Activated CD4-positive, alpha-beta T cell treated with anti-CD3 and anti-CD28 coated beads, Interleukin-2, amount 10 ng/mL, durations not matched to agents 24 days and 14 days (primary cell): ENCODE data around the gene GLT8D2. TPM values are rescaled to one million over a fixed set of nuclear protein-coding genes. Genes with fewer than 3 reads are reported as not detected.
A peak's percentile ranks its signal among the peaks of the same experiment; 100 is the strongest.

Source experiments
- DNase-seq: peaks from one replicate; pipeline ENCODE4 v3.0.0; 2022
- H3K27ac Mint-ChIP-seq: one replicate; pipeline ENCODE4 v1.8.0; 2022; ENCODE audit warnings: mild to moderate bottlenecking, mixed read lengths
- H3K27me3 Mint-ChIP-seq: one replicate; pipeline ENCODE4 v1.8.0; 2022; ENCODE audit warnings: mixed read lengths
- H3K36me3 Mint-ChIP-seq: one replicate; pipeline ENCODE4 v1.8.0; 2022; ENCODE audit warnings: low read depth, mild to moderate bottlenecking, mixed read lengths
- H3K4me1 Mint-ChIP-seq: one replicate; pipeline ENCODE4 v1.8.0; 2021; ENCODE audit warnings: mixed read lengths
- H3K4me3 Mint-ChIP-seq: one replicate; pipeline ENCODE4 v1.8.0; 2022; ENCODE audit warnings: mild to moderate bottlenecking, moderate library complexity, mixed read lengths
- H3K9me3 Mint-ChIP-seq: one replicate; pipeline ENCODE4 v1.8.0; 2021; ENCODE audit warnings: mixed read lengths
- intact Hi-C: fragments of 100-400 bp; cut with micrococcal nuclease; formaldehyde crosslinking; loops from one replicate; pipeline ENCODE4 v1.15.1; 2023
- total RNA-seq: library from RNA; stranded (reverse); gene quantifications from 2 replicates; pipeline ENCODE4 v1.2.3, GENCODE V29; 2022

The GLT8D2 gene
- total RNA-seq, 1 donor from 2014 or later, result not detected

DNA sequence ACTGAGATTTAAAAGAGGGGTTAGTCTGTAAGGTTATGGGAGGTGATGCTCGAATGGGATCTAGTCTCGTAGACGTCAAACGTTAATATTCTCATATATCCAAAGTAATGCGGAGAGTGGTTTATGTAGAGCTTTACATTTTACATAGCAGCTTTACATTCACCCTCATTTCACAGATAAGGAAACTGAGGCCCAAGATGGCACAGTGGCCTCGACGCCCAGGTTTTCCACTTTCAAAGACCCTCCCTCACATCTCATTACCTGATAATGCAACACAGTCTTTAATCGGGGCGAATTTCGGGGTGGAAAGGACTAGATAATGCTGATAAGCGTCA, 84.8 kb downstream of the GLT8D2 start:
- intact Hi-C loops, result loop anchor here (1.0 to 5.0 kb wide), 7 partner anchors 8 to 1272 kb away; partner anchors contain the start of genes APPL2, HCFC2, HSP90B1 and NFYB
- peak overlapping the region; percentile 99 for H3K27ac Mint-ChIP-seq
- H3K9me3 Mint-ChIP-seq, result no peaks in the 10 kb centered on the region
- H3K27me3 Mint-ChIP-seq, result peaks cover 2% of the 10 kb centered on the region
- H3K36me3 Mint-ChIP-seq, result peaks cover 26% of the 10 kb centered on the region
- H3K4me1 Mint-ChIP-seq, result peaks cover 39% of the 10 kb centered on the region
- no peak for DNase-seq
- H3K4me3 Mint-ChIP-seq, result peak overlapping the region; percentile 98

DNA sequence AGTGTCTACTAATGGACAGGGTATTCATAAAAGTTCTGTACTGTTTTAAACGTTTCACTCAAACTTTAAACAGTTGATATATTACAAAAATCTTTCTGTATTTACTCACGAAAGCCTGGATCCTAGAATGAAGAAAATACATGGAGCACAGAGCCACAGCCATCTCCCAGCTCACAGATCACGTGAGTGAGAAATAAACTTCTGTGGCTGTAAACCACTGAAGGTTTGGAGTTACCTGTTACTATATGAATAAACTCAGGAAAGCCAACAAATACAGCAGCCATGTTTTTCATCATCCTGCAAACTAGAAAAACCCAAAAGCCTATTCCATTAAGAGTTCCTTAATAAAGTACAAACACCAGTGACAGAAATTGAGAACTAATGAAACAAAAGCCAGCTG, 85.2 kb downstream of the GLT8D2 start:
- Mint-ChIP-seq H3K4me3 (peak overlapping the region; percentile 98), H3K27ac (peak overlapping the region; percentile 99), H3K9me3 (no peaks in the 10 kb centered on the region), H3K4me1 (peaks cover 39% of the 10 kb centered on the region), H3K36me3 (peaks cover 26% of the 10 kb centered on the region), H3K27me3 (peaks cover 2% of the 10 kb centered on the region)
- intact Hi-C loops, result loop anchor here (1.0 to 5.0 kb wide), 7 partner anchors 8 to 1272 kb away; partner anchors contain the start of genes APPL2, HCFC2, HSP90B1 and NFYB
- DNase-seq, result no peak

DNA sequence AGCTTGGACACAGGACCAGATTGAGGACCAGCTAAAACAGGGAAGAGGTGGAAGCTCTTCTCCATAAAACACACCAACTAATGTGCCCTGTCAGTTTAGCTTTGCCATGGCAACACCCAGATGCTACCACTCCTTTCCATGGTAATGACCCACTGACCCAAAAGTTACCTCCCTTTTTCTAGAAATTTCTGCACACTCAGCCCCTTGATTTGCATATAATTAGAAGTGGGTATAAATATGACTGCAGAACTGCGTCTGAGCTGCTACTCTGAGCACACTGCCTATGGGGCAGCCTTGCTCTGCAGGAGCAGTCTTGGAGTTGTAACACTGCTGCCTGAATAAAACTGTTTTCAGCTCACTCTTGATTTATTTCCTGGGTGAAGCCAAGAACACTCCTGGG, 87.5 kb downstream of the GLT8D2 start:
- H3K4me1 Mint-ChIP-seq, result peaks cover 26% of the 10 kb centered on the region
- DNase-seq, result no peak
- H3K27ac Mint-ChIP-seq, result no peak overlapping the region
- H3K27me3 Mint-ChIP-seq, result peaks cover 2% of the 10 kb centered on the region
- intact Hi-C loops, result no loop called here
- peaks cover 9% of the 10 kb centered on the region for H3K36me3 Mint-ChIP-seq
- H3K4me3 Mint-ChIP-seq, result no peak overlapping the region
- H3K9me3 Mint-ChIP-seq, result no peaks in the 10 kb centered on the region

DNA sequence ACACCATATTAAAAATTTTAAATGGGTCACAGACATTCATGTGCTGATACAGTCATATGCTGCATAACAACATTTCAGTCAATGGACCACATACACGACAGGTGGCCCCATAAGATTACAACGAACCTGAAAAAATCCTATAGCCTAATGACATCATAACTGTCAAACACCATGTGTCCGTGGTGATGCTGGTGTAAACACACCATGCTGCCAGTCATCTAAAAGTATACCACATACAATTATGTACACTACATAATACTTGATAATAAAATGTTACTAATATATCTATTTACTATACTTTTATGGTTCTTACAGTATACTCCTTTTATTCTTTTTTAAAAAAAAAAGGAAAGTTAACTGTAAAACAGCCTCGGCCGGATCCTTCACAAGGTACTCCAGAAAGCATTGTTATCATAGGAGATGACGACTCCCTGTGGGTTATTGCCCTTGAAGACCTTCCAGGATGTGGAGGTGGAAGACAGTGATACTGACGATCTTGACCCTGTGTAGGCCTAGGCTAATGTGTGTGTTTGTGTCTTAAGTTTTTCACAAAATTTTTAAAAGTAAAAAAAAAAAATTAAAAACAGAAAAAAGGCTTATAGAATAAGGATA, 89.3 kb downstream of the GLT8D2 start:
- intact Hi-C loops, result no loop called here
- no peak for DNase-seq
- no peak overlapping the region for H3K27ac Mint-ChIP-seq
- H3K27me3 Mint-ChIP-seq, result peaks cover 2% of the 10 kb centered on the region
- H3K9me3 Mint-ChIP-seq, result no peaks in the 10 kb centered on the region
- H3K4me3 Mint-ChIP-seq, result no peak overlapping the region
- H3K36me3 Mint-ChIP-seq, result peaks cover 9% of the 10 kb centered on the region
- H3K4me1 Mint-ChIP-seq, result peaks cover 24% of the 10 kb centered on the region

DNA sequence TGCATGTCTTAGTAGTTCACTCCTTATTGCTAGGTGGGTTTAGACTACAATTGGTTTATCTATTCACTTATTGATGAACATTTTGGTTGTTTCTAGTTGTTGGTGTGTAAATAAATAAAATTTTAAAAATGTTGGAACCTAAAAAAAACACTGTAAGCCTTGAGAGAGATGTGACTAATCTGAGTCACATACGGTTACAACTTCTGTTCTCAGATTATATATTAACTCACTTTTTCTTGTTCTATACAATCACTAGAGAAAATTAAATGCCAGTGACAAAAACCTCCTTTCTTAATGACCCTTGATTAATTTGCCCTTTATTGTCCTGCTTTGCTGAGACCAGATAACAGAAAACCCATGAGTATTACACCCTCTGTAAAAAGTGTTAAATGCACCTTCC, 91.4 kb downstream of the GLT8D2 start:
- intact Hi-C loops, result loop anchor here (5.0 kb wide), 1 partner anchor 344 kb away; the partner anchor contains the start of gene EID3
- no peak for DNase-seq
- H3K4me1 Mint-ChIP-seq, result peaks cover 20% of the 10 kb centered on the region
- peak overlapping the region; percentile 51 for H3K27ac Mint-ChIP-seq
- H3K27me3 Mint-ChIP-seq, result no peaks in the 10 kb centered on the region
- H3K4me3 Mint-ChIP-seq, result peak overlapping the region; percentile 39
- H3K36me3 Mint-ChIP-seq, result peaks cover 18% of the 10 kb centered on the region
- H3K9me3 Mint-ChIP-seq, result no peaks in the 10 kb centered on the region

DNA sequence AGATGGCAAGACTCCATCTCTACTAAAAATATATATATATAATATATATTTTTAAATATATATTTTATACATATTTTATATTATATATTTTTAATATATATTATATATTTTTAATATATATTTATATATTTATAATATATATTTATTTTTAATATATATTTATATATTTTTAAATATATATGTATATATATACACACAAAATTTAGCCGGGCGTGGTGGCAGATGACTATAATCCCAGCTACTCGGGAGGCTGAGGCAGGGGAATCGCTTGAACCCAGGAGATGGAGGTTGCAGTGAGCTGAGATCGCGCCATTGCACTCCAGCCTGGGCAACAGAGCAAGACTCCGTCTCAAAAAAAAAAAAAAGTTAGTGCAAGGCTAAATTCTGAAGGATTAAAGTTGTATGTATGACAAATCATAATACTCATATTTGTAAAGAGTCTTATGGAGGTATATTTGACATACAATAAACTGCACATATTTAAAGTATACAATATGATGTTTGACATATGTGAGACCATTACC, 92.1 kb downstream of the GLT8D2 start:
- Mint-ChIP-seq H3K27me3 (no peaks in the 10 kb centered on the region), H3K4me3 (peak overlapping the region; percentile 96), H3K4me1 (peaks cover 21% of the 10 kb centered on the region), H3K27ac (peak overlapping the region; percentile 97), H3K9me3 (no peaks in the 10 kb centered on the region), H3K36me3 (peaks cover 23% of the 10 kb centered on the region)
- no peak for DNase-seq
- intact Hi-C loops, result loop anchor here (1.0 to 5.0 kb wide), 3 partner anchors 7 to 344 kb away; partner anchors contain the start of genes EID3, HSP90B1 and TDG

DNA sequence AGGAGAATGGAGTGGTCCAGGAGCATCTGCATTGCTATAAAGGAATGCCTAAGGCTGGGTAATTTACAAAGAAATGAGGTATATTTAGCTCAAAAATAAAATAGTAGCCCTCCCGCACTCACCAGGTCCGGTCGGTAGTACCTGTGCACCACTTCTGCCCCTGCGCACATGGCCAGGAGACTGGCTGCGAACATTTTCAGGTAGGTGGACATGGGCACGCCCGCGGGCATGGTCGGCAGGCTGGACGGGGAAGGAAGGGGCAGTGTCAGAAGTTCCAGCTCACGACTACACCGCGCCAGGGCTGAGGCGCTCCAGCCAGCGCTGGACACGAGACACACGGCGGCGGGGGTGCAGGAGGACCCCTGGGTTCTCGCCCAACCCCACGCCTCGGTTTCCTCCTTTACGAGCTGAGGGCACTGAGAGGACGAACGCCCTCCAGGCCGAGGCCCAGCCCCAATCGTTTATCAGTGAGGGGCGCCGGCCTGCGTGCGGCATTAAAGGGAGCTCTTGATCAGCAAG, 93.4 kb downstream of the GLT8D2 start:
- Mint-ChIP-seq H3K36me3 (peaks cover 34% of the 10 kb centered on the region), H3K27ac (peak overlapping the region; percentile 97), H3K9me3 (no peaks in the 10 kb centered on the region), H3K4me1 (peaks cover 25% of the 10 kb centered on the region), H3K4me3 (peak overlapping the region; percentile 96), H3K27me3 (no peaks in the 10 kb centered on the region)
- intact Hi-C loops, result loop anchor here (1.0 to 5.0 kb wide), 3 partner anchors 9 to 346 kb away; partner anchors contain the start of genes EID3, HSP90B1 and TDG
- DNase-seq, result no peak

DNA sequence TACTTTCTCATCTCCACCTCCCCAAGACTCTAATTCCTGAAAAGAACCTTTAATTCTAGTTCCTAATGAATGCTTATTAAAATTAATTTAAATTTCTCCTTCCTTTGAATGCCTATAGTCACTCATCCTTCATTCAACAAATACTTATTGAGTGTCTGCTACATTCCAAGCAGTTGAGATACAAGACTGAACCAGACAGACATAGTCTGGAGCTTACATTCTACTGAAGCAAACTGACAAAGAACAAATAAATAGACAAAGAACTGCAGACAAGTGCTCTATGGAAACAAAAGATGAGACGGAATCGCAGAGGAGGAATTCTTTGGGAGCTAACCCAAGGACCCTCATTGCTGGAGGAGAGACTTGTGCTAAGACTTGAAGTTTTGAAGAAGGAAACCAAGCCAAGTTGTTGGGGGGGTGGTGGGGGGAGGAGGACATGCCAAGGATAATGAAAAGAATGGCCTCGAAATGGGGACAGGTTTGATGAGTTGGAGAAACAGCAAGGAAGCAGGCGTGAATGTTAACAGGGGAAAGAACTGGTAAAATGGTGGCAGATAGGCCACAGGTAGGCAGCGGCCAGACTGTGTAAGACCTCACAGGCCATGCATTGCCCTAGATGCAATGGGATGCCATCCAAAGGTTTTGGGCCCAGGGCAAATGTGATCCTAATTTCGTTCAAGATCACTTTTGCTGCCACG, 94.0 kb downstream of the GLT8D2 start:
- peak overlapping the region; percentile 96 for H3K4me3 Mint-ChIP-seq
- H3K36me3 Mint-ChIP-seq, result peaks cover 36% of the 10 kb centered on the region
- H3K4me1 Mint-ChIP-seq, result peaks cover 25% of the 10 kb centered on the region
- H3K9me3 Mint-ChIP-seq, result no peaks in the 10 kb centered on the region
- intact Hi-C loops, result loop anchor here (5.0 kb wide), 1 partner anchor 346 kb away; the partner anchor contains the start of gene EID3
- peak overlapping the region; percentile 97 for H3K27ac Mint-ChIP-seq
- H3K27me3 Mint-ChIP-seq, result no peaks in the 10 kb centered on the region
- no peak for DNase-seq

DNA sequence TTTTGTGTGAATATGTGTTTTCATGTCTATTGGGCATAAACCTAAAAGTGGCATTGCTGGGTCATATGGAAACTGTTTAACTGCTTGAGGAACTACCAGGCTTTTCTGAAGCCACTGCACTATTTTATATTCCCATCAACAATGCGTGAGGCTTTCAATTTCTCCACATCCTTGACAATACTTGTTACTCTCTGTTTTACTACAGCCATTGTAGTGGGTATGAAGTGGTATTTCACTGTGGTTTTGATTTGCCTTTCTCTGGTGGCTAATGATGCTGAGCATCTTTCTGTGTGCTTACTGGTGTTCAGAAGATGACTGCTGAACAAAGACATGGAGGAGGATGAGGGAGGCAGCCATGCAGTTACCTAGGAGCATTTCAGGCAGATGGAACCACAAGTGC, 97.5 kb downstream of the GLT8D2 start:
- peaks cover 68% of the 10 kb centered on the region for H3K36me3 Mint-ChIP-seq
- no peaks in the 10 kb centered on the region for H3K9me3 Mint-ChIP-seq
- no peak for DNase-seq
- peak overlapping the region; percentile 31 for H3K4me3 Mint-ChIP-seq
- no peaks in the 10 kb centered on the region for H3K27me3 Mint-ChIP-seq
- H3K4me1 Mint-ChIP-seq, result peaks cover 32% of the 10 kb centered on the region
- H3K27ac Mint-ChIP-seq, result peak overlapping the region; percentile 82
- intact Hi-C loops, result loop anchor here (1.0 kb wide), 1 partner anchor 22 kb away; the partner anchor contains the start of gene HSP90B1

DNA sequence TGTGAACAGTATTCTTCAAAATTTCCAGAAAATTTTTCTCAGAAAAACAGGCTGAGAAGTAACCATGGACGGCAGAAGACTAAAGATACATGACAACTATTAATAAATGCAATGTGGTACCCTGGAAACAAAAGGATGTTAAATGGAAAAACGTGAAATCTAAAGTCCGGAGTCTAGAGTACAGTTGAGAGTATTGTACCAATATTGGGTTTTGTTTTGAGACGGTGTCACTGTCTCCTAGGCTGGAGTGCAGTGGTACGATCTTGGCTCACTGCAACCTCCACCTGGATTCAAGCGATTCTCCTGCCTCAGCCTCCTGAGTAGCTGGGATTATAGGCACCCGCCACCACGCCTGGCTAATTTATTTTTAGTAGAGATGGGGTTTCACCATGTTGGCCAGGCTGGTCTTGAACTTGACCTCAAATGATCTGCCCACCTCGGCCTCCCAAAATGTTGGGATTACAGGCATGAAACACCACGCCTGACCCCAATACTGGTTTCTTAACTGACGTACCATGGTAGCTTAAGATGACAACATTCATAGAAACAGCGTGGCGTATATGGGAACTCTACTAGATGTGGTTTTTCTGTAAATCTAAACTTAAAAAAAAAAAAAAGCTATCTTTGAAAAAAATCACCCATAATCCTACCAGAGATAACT, 101.1 kb downstream of the GLT8D2 start:
- Mint-ChIP-seq H3K27ac (no peak overlapping the region), H3K4me1 (peaks cover 29% of the 10 kb centered on the region), H3K4me3 (no peak overlapping the region), H3K9me3 (no peaks in the 10 kb centered on the region), H3K36me3 (peaks cover 81% of the 10 kb centered on the region), H3K27me3 (no peaks in the 10 kb centered on the region)
- intact Hi-C loops, result no loop called here
- no peak for DNase-seq

DNA sequence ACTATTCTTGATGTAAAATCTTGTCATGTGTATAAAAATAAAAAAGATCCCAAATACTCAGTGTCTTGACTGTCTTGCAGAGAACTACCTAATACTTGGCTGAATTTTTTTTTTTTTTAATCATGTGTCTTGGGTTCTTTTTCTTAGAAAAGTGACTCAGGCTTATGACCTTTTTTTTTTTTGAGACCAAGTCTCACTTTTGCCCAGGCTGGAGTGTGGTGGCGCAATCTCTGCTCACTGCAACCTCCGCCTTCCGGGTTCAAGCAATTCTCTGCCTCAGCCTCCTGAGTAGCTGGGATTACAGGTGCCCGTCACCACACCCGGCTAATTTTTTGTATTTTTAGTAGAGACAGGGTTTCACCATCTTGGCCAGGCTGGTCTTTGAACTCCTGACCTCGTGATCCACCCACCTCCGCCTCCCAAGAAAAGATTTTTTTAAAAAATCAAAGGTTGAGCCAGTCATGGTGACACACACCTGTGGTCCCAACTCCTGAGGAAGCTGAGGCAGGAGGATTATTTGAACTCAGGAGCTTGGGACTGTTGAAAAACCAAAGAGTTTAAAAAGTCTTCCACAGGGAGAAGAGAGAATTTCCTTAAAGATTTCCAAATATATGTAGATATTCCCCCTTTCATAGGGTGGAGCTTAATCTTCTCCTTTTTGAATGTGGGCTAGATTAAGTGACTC, 102.0 kb downstream of the GLT8D2 start:
- no peak overlapping the region for H3K4me3 Mint-ChIP-seq
- DNase-seq, result no peak
- H3K4me1 Mint-ChIP-seq, result peaks cover 31% of the 10 kb centered on the region
- H3K36me3 Mint-ChIP-seq, result peaks cover 81% of the 10 kb centered on the region
- intact Hi-C loops, result loop anchor here (1.0 kb wide), 1 partner anchor 17 kb away; no protein-coding TSS in a partner anchor
- peak overlapping the region; percentile 75 for H3K27ac Mint-ChIP-seq
- no peaks in the 10 kb centered on the region for H3K9me3 Mint-ChIP-seq
- H3K27me3 Mint-ChIP-seq, result no peaks in the 10 kb centered on the region

DNA sequence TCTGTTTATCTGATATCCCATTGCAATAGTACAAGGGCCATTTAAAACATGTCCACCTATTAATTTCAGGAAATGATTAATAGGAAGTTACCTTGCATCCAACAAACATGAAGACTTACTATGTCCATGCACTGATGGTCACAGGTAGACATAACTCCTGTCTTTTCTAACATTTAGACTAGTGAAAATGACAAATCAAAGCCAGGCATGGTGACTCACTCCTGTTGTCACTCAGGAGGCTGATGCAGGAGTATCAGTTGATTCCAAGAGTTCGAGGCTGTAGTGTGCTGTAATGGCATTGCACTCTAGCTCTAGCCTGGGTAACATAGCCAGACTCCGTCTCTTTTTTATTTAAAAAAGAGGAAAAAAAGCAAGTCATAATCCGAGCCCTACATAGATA, 105.0 kb downstream of the GLT8D2 start:
- Mint-ChIP-seq H3K4me1 (peaks cover 32% of the 10 kb centered on the region), H3K9me3 (no peaks in the 10 kb centered on the region), H3K27me3 (no peaks in the 10 kb centered on the region), H3K27ac (no peak overlapping the region), H3K36me3 (peaks cover 85% of the 10 kb centered on the region), H3K4me3 (no peak overlapping the region)
- DNase-seq, result no peak
- intact Hi-C loops, result no loop called here
